NCI-H146 treated with DMSO at 0.1 percent for 48 hours (cell line): ENCODE results near the gene VTCN1.
"Not testable (repeated sequence)": the region's sequence is repeated elsewhere in the genome, so short reads cannot be mapped to it uniquely, and the experiment has no call there.

Experiments
- DNase-seq: peaks from one replicate; lab custom pipeline; 2025; ENCODE audit not compliant: unreplicated experiment; lab: John Stamatoyannopoulos, UW

The VTCN1 gene

GRCh38 chr1:117169871-117170596 is 40.7 kb downstream of the VTCN1 start:
- no peak for DNase-seq

- DNase-seq, result no peak
Observed at GRCh38 chr1:117167402-117167801, 43.3 kb downstream of the VTCN1 start.

GRCh38 chr1:117166076-117166475 is 44.7 kb downstream of the VTCN1 start:
- no peak for DNase-seq

GRCh38 chr1:117164209-117164608 is 46.5 kb downstream of the VTCN1 start:
- no peak for DNase-seq

GRCh38 chr1:117162816-117163215 is 47.9 kb downstream of the VTCN1 start:
- no peak for DNase-seq

GRCh38 chr1:117161887-117162286 is 48.8 kb downstream of the VTCN1 start:
- no peak for DNase-seq

GRCh38 chr1:117151305-117151704 is 59.4 kb downstream of the VTCN1 start:
- not testable (repeated sequence) for DNase-seq

- DNase-seq, result no peak
Observed at GRCh38 chr1:117150316-117150715, 60.4 kb downstream of the VTCN1 start.

- no peak for DNase-seq
Observed at GRCh38 chr1:117147856-117148588, 62.7 kb downstream of the VTCN1 start.

GRCh38 chr1:117147341-117147831 is 63.3 kb downstream of the VTCN1 start:
- peak; percentile 71 for DNase-seq

GRCh38 chr1:117146575-117147340 is 64.0 kb downstream of the VTCN1 start:
- DNase-seq, result peak; percentile 81

- DNase-seq, result no peak
Observed at GRCh38 chr1:117146072-117146471, 64.7 kb downstream of the VTCN1 start.

GRCh38 chr1:117143871-117144270 is 66.9 kb downstream of the VTCN1 start:
- no peak for DNase-seq

- DNase-seq, result no peak
Observed at GRCh38 chr1:117143172-117143571, 67.6 kb downstream of the VTCN1 start.

- no peak for DNase-seq
Observed at GRCh38 chr1:117142200-117142599, 68.5 kb downstream of the VTCN1 start.

GRCh38 chr1:117138561-117138960 is 72.2 kb downstream of the VTCN1 start:
- no peak for DNase-seq

GRCh38 chr1:117138106-117138505 is 72.6 kb downstream of the VTCN1 start:
- DNase-seq, result no peak

- DNase-seq, result peak; percentile 73
Observed at GRCh38 chr1:117137281-117137855, 73.4 kb downstream of the VTCN1 start.

- no peak for DNase-seq
Observed at GRCh38 chr1:117136749-117137148, 74.0 kb downstream of the VTCN1 start.

GRCh38 chr1:117135329-117135728 is 75.4 kb downstream of the VTCN1 start:
- DNase-seq, result no peak

GRCh38 chr1:117130526-117130925 is 80.2 kb downstream of the VTCN1 start:
- no peak for DNase-seq
